Measurements from ENCODE around the gene TTC19.
"Not testable (repeated sequence)": the region's sequence is repeated elsewhere in the genome, so short reads cannot be mapped to it uniquely, and the experiment has no call there.

TTC19 gene

GRCh38 chr17:16040710-16041251 lies 41.2 kb downstream of the TTC19 start:
- DNase-seq (ENCODE audit: extremely low read depth, low read depth), result no peak
- TF ChIP-seq CTCF (IDR thresholded peaks at IDR 0.05; ENCODE audit: low read depth, low read length, missing control alignments), result no peak
- no peak overlapping the region for H3K4me3 ChIP-seq (replicated peaks; ENCODE audit: low read depth, low read length)

GRCh38 chr17:16044487-16044886 lies 44.9 kb downstream of the TTC19 start:
- no peak for DNase-seq (ENCODE audit: extremely low read depth, low read depth)
- no peak for TF ChIP-seq CTCF (IDR thresholded peaks at IDR 0.05; ENCODE audit: low read depth, low read length, missing control alignments)
- H3K4me3 ChIP-seq (replicated peaks; ENCODE audit: low read depth, low read length), result no peak overlapping the region

- H3K4me3 ChIP-seq (replicated peaks; ENCODE audit: low read depth, low read length), result no peak overlapping the region
- no peak for TF ChIP-seq CTCF (IDR thresholded peaks at IDR 0.05; ENCODE audit: low read depth, low read length, missing control alignments)
- DNase-seq (ENCODE audit: extremely low read depth, low read depth), result no peak
Observed at GRCh38 chr17:16046966-16047365, 47.3 kb downstream of the TTC19 start.

GRCh38 chr17:16048811-16049449 lies 49.3 kb downstream of the TTC19 start:
- DNase-seq (ENCODE audit: extremely low read depth, low read depth), result no peak

GRCh38 chr17:16050844-16051243 lies 51.2 kb downstream of the TTC19 start:
- TF ChIP-seq CTCF (IDR thresholded peaks at IDR 0.05; ENCODE audit: low read depth, low read length, missing control alignments), result no peak
- no peak overlapping the region for H3K4me3 ChIP-seq (replicated peaks; ENCODE audit: low read depth, low read length)
- DNase-seq (ENCODE audit: extremely low read depth, low read depth), result no peak

More at GRCh38 chr17:16048811-16049449, 49.3 kb downstream of the TTC19 start:
- no peak for TF ChIP-seq CTCF (IDR thresholded peaks at IDR 0.05; ENCODE audit: low read depth, low read length, missing control alignments)
- no peak overlapping the region for H3K4me3 ChIP-seq (replicated peaks; ENCODE audit: low read depth, low read length)

- no peak for TF ChIP-seq CTCF (IDR thresholded peaks at IDR 0.05; ENCODE audit: low read depth, low read length, missing control alignments)
- no peak overlapping the region for H3K4me3 ChIP-seq (replicated peaks; ENCODE audit: low read depth, low read length)
- DNase-seq (ENCODE audit: extremely low read depth, low read depth), result no peak
Observed at GRCh38 chr17:16052486-16052885, 52.9 kb downstream of the TTC19 start.

GRCh38 chr17:16055139-16055538 lies 55.5 kb downstream of the TTC19 start:
- not testable (repeated sequence) for DNase-seq (ENCODE audit: extremely low read depth, low read depth); H3K4me3 ChIP-seq (replicated peaks; ENCODE audit: low read depth, low read length)

All from HFF-Myc (cell line).